Astrocyte (in vitro differentiated cells and primary cell): Measurements from ENCODE around the gene PRKCE. TPM values are rescaled to one million over a fixed set of nuclear protein-coding genes. Genes with fewer than 3 reads are reported as not detected.

Experiments
- DNase-seq: peaks from one replicate; pipeline ENCODE4 v3.0.0-alpha.2; 2010; ENCODE audit warnings: low read depth
- FAIRE-seq: peaks from 2 replicates; lab custom pipeline; 2011; peaks lifted over from hg19 to GRCh38; lab: Jason Lieb, UNC
- H2AFZ ChIP-seq: 2 replicates; pipeline ENCODE4 v1.6.0; 2012; ENCODE audit warnings: low read depth, low read length, inconsistent platforms
- H3K27ac ChIP-seq: 2 replicates; pipeline ENCODE4 v1.5.1; 2011; ENCODE audit warnings: low read depth, low read length, inconsistent platforms
- H3K27me3 ChIP-seq: 2 replicates; pipeline ENCODE4 v1.6.0; 2011; ENCODE audit warnings: low read length, inconsistent platforms; ENCODE audit not compliant: insufficient read depth
- H3K36me3 ChIP-seq: 2 replicates; pipeline ENCODE4 v1.5.1; 2011; ENCODE audit warnings: low read length, inconsistent platforms; ENCODE audit not compliant: insufficient read depth
- H3K4me1 ChIP-seq: 2 replicates; pipeline ENCODE4 v1.5.1; 2011; ENCODE audit warnings: low read length, inconsistent platforms; ENCODE audit not compliant: insufficient read depth
- H3K4me2 ChIP-seq: 2 replicates; pipeline ENCODE4 v1.6.0; 2012; ENCODE audit warnings: low read length, inconsistent platforms
- H3K4me3 ChIP-seq: 2 replicates; pipeline ENCODE4 v1.5.1; 2011; ENCODE audit warnings: low read depth, mild to moderate bottlenecking, low read length, inconsistent platforms; ENCODE audit not compliant: insufficient read depth
- H3K79me2 ChIP-seq: 2 replicates; pipeline ENCODE4 v1.6.0; 2012; ENCODE audit warnings: mild to moderate bottlenecking, low read length, inconsistent platforms; ENCODE audit not compliant: insufficient read depth
- H3K9ac ChIP-seq: 2 replicates; pipeline ENCODE4 v1.6.0; 2012; ENCODE audit warnings: mild to moderate bottlenecking, low read length, inconsistent platforms
- H3K9me3 ChIP-seq: 2 replicates; pipeline ENCODE4 v1.5.1; 2012; ENCODE audit warnings: low read depth, mild to moderate bottlenecking, low read length, inconsistent platforms; ENCODE audit not compliant: insufficient read depth
- H4K20me1 ChIP-seq: 2 replicates; pipeline ENCODE4 v1.6.0; 2012; ENCODE audit warnings: low read length, inconsistent platforms; ENCODE audit not compliant: insufficient read depth
- H3K27ac Mint-ChIP-seq: one replicate; pipeline ENCODE4 v1.8.0; 2021; ENCODE audit warnings: mild to moderate bottlenecking, mixed read lengths; ENCODE audit not compliant: unreplicated experiment
- H3K27me3 Mint-ChIP-seq: one replicate; pipeline ENCODE4 v1.8.0; 2021; ENCODE audit warnings: low read depth, mixed read lengths; ENCODE audit not compliant: unreplicated experiment
- H3K36me3 Mint-ChIP-seq: one replicate; pipeline ENCODE4 v1.8.0; 2021; ENCODE audit warnings: low read depth, mixed read lengths; ENCODE audit not compliant: unreplicated experiment
- H3K4me1 Mint-ChIP-seq: one replicate; pipeline ENCODE4 v1.8.0; 2021; ENCODE audit warnings: low read depth, mixed read lengths; ENCODE audit not compliant: unreplicated experiment
- H3K4me3 Mint-ChIP-seq: one replicate; pipeline ENCODE4 v1.8.0; 2021; ENCODE audit warnings: mild to moderate bottlenecking, moderate library complexity, mixed read lengths; ENCODE audit not compliant: unreplicated experiment
- H3K9me3 Mint-ChIP-seq: one replicate; pipeline ENCODE4 v1.8.0; 2021; ENCODE audit warnings: mild to moderate bottlenecking, mixed read lengths; ENCODE audit not compliant: unreplicated experiment
- EZH2 ChIP-seq: IDR thresholded peaks from 2 replicates; pipeline ENCODE4 v1.6.1; 2012; ENCODE audit warnings: mild to moderate bottlenecking, low read length, inconsistent platforms; ENCODE audit not compliant: insufficient read depth
- total RNA-seq: library from RNA; stranded (reverse); gene quantifications from 2 replicates; pipeline ENCODE4 v1.2.1, GENCODE V29; 2021
- TF ChIP-seq, protein P1 (sequence below): IDR thresholded peaks from 2 replicates; pipeline ENCODE4 v1.5.1; 2011; ENCODE audit warnings: low read depth, mild to moderate bottlenecking, inconsistent platforms, low read length, moderate library complexity; ENCODE audit not compliant: insufficient read depth

The PRKCE gene
- total RNA-seq, 1 donor from 2014 or later: 12.8 TPM

DNA sequence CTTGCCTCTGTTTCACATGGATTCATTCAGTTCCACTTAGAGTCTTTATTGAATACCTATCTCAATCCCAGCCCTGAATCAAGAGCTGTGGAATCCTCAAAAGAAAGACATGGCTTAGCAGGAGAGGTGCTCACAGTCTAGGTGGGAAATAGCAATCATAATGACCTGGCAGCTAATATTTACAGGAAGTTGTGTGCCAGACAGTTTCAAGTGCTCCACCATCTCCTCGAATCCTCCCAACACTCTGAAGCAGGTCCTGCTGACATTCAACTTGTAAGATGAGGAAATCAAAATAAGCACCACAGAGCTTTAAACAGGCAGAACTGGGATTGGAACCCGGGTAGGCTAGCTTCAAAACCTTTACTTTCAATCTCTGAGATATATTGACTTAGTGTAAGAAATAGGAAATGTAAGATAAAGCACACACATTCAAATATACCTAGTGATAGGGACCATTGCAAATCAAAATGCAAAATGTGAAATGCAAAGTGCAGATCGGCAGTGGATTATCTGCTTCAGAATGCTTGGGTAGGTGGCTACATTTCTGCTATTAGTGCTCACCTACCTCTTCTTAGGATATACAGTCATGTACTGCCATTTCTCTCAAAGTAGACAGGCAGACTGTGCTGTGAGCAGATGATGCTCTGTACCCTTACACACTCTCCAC is 182.0 kb downstream of the PRKCE start:
- Mint-ChIP-seq H3K4me1 (no peaks in the 10 kb centered on the region), H3K9me3 (peaks cover 15% of the 10 kb centered on the region), H3K27ac (no peak overlapping the region), H3K36me3 (no peaks in the 10 kb centered on the region), H3K4me3 (no peak overlapping the region), H3K27me3 (peaks cover 9% of the 10 kb centered on the region)
- Histone ChIP-seq H3K9me3 (peaks cover 3% of the 10 kb centered on the region), H3K4me3 (no peak overlapping the region), H3K36me3 (no peaks in the 10 kb centered on the region), H3K27me3 (no peaks in the 10 kb centered on the region), H2AFZ (no peak overlapping the region), H3K4me2 (no peak overlapping the region), H3K27ac (no peak overlapping the region), H4K20me1 (peaks cover 6% of the 10 kb centered on the region), H3K79me2 (no peaks in the 10 kb centered on the region), H3K4me1 (no peaks in the 10 kb centered on the region), H3K9ac (no peak overlapping the region)
- no peak for DNase-seq
- FAIRE-seq: no peak
- TF ChIP-seq EZH2: no peak
- TF ChIP-seq, protein P1, sequence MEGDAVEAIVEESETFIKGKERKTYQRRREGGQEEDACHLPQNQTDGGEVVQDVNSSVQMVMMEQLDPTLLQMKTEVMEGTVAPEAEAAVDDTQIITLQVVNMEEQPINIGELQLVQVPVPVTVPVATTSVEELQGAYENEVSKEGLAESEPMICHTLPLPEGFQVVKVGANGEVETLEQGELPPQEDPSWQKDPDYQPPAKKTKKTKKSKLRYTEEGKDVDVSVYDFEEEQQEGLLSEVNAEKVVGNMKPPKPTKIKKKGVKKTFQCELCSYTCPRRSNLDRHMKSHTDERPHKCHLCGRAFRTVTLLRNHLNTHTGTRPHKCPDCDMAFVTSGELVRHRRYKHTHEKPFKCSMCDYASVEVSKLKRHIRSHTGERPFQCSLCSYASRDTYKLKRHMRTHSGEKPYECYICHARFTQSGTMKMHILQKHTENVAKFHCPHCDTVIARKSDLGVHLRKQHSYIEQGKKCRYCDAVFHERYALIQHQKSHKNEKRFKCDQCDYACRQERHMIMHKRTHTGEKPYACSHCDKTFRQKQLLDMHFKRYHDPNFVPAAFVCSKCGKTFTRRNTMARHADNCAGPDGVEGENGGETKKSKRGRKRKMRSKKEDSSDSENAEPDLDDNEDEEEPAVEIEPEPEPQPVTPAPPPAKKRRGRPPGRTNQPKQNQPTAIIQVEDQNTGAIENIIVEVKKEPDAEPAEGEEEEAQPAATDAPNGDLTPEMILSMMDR: no peak

DNA sequence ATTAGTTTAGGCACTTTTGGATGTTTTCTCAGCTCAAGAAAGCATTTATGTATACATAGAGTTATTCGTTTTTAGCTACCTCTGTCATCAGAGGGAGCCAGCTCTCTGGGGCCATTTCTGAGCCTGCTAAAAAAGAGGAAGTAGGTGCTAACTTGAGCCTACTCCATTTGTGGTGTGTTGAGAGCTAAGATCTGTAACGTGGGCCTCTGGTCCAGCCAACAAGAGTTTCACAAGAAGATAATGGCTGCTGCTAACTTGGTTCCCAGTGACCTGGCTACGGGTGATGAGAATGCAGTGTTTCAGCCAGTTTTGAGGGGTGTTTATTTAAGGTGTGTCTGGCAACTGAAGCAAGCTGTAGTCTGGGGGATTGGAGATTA is 182.5 kb downstream of the PRKCE start:
- no peak for TF ChIP-seq EZH2
- TF ChIP-seq, protein P1: no peak
- Histone ChIP-seq H3K9me3 (peaks cover 3% of the 10 kb centered on the region), H3K27ac (no peak overlapping the region), H3K4me3 (no peak overlapping the region), H3K36me3 (no peaks in the 10 kb centered on the region), H3K9ac (no peak overlapping the region), H3K79me2 (no peaks in the 10 kb centered on the region), H3K4me1 (no peaks in the 10 kb centered on the region), H2AFZ (no peak overlapping the region), H4K20me1 (peaks cover 6% of the 10 kb centered on the region), H3K4me2 (no peak overlapping the region), H3K27me3 (no peaks in the 10 kb centered on the region)
- no peak overlapping the region for H3K4me3 Mint-ChIP-seq
- FAIRE-seq: no peak
- H3K27ac Mint-ChIP-seq: no peak overlapping the region
- peaks cover 9% of the 10 kb centered on the region for H3K27me3 Mint-ChIP-seq
- H3K36me3 Mint-ChIP-seq: peaks cover 2% of the 10 kb centered on the region
- H3K4me1 Mint-ChIP-seq: no peaks in the 10 kb centered on the region
- H3K9me3 Mint-ChIP-seq: peaks cover 15% of the 10 kb centered on the region
- no peak for DNase-seq

DNA sequence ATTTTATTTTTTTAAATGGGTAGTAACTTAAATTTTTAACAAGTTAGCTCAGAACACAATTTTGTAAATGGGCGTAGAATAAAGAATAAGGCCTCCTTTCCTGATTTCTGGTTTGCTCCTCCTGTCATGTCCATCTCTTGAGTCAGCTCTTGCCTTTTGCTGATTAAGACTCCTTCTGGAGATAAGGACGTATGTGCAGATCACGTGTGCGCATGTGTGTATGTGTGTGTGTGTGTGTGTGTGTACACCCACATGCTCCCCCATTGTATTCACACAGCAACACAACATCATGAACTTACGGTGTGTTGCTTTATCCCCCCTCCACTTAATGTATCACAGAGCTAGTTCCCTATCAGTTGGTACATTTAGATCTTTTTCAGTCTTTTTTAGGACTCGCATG is 182.9 kb downstream of the PRKCE start:
- H3K27ac Mint-ChIP-seq: no peak overlapping the region
- no peak overlapping the region for H2AFZ ChIP-seq
- TF ChIP-seq, protein P1: no peak
- TF ChIP-seq EZH2: no peak
- H3K4me2 ChIP-seq: no peak overlapping the region
- H3K36me3 ChIP-seq: no peaks in the 10 kb centered on the region
- no peak overlapping the region for H3K27ac ChIP-seq
- peaks cover 12% of the 10 kb centered on the region for H3K27me3 Mint-ChIP-seq
- peaks cover 12% of the 10 kb centered on the region for H3K9me3 Mint-ChIP-seq
- no peak overlapping the region for H3K4me3 ChIP-seq
- no peak overlapping the region for H3K9ac ChIP-seq
- peaks cover 3% of the 10 kb centered on the region for H3K9me3 ChIP-seq
- H3K4me1 Mint-ChIP-seq: no peaks in the 10 kb centered on the region
- H4K20me1 ChIP-seq: peaks cover 10% of the 10 kb centered on the region
- no peaks in the 10 kb centered on the region for H3K27me3 ChIP-seq
- no peaks in the 10 kb centered on the region for H3K79me2 ChIP-seq
- H3K36me3 Mint-ChIP-seq: peaks cover 2% of the 10 kb centered on the region
- no peaks in the 10 kb centered on the region for H3K4me1 ChIP-seq
- H3K4me3 Mint-ChIP-seq: no peak overlapping the region
- no peak for DNase-seq
- FAIRE-seq: no peak
